NCI-H2196 treated with DMSO at 0.1 percent for 48 hours (cell line): ENCODE results near the gene MYL3.
"Not testable (repeated sequence)": the region's sequence is repeated elsewhere in the genome, so short reads cannot be mapped to it uniquely, and the experiment has no call there.

ENCODE experiments used
- DNase-seq: peaks from one replicate; lab custom pipeline; 2025; ENCODE audit not compliant: unreplicated experiment; lab: John Stamatoyannopoulos, UW

MYL3 gene

DNA sequence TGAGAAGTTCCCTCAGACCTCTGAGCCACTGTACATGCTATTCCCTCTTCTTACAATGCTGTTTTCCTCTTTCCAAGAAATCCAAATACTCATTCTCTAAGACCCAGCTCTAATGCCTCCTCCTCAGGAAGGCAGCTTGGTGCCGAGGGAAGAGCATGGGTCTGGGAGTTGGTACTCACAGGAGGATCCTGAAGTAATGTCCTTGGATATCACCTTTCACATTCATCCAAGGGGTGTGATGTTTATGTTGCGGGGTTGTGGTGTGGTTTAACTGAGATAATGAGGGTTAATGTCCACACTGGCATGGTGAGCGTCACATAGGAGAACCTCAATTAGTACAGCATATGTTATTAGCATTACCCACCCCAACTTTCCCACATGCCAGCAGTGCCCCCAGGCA is 31.9 kb downstream of the MYL3 start:
- DNase-seq, result no peak

DNA sequence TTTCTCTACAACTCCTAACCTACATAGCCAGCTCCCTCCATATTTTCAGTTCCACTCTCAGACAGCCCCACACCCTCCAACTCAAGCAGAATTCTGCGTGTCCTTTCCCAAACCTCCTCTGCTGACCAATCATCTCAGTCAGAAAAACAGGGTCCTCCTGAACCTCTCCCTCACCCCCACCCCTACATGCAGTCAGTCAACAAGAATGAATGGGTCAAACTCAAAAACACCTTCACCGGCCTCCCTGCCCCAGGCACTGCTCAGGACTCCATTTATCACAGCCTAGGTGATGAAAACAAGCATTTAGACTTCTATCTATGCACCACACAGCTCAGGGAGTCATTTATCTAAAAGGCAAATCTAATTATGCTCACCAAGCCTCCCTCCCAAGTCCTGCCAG is 32.4 kb downstream of the MYL3 start:
- DNase-seq, result no peak

DNA sequence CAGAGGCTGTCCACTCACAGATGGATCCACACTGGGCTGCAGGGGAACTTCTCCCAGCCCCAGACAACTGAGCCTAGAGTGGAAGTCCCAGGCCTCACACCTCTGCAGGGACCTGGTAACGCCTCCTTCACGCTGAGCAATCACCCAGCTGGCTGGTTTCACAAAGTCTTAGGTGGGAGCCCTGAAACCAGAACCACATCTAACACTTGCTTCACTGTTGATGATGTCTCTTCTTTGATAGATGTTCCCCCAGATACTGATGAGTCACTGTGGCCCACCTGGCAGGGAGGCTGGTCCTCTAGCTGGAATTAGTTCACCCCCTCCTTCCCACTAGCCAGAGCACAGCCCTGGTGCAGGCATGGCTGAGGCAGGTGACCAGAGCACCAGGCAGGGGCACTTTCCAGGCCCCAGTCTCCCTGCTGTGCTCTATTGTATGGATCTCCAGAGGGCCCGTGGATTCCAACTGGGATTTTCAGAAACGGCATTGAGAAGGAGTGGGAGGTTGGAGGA is 33.5 kb downstream of the MYL3 start:
- DNase-seq, result no peak

DNA sequence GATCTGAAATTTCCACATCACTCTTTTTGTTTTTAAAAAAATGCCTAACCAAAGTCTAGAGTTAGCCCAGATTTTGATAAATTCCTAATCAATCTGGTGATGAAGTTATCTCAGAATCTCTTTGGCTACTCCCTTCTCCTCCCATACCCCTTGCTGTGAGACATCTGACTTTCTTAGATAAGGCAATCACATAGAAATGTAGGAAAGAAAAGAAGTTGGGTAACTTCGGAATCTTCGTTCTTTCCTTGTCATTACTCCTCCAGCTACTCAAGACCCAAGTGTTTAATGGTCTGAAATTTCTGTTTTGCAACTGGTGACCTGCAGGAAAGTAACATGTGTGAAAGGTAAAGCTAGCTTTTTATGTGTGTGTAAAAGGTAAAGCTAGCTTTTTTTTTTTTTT is 37.8 kb downstream of the MYL3 start:
- DNase-seq, result no peak

DNA sequence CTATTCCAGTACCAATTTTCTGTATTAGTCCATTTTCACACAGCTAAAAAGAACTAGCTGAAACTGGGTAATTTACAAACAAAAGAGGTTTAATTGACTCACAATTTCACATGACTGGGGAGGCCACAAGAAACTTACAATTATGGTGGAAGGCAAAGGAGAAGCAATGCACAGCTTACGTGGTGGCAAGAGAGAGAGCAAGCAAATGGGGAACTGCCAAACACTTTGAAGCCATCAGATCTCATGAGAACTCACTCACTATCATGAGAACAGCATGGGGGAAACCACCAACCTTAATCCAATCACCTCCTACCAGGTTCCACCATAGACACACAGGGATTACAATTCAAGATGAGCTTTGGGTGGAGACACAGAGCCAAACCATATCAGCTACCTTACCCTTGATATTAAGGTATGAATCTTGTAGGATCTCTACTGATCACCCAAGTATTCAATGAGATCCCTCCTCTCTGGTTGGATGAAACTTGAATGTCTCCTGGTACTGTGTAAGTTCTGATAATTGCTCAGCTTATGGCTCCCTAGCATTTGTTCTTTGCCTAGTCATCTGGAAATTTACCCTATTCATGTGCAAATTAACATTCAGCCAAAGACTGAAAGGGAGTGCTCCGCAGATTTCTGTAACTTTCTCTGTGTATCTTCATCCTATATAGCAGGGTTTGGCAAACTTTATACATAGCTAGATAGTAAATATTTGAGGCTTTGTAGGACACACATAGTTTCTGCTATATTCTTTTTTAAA is 38.9 kb downstream of the MYL3 start:
- DNase-seq, result no peak

DNA sequence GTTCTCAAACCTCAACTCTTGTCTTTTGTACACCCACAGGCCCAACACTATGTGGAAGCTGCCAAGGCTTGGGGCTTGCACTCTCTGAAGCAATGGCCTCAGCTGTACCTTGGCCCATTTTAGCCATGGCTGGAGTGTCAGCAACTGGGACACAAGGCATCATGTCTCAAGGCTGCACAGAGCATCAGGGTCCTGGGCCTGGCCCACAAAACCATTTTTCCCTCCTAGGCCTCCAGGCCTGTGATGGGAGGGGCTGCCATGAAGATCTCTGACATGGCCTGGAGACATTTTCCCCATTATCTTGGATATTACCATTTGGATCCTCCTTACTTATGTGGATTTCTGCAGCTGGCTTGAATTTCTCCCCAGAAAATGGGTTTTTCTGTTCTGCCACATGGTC is 39.9 kb downstream of the MYL3 start:
- DNase-seq, result not testable (repeated sequence)

DNA sequence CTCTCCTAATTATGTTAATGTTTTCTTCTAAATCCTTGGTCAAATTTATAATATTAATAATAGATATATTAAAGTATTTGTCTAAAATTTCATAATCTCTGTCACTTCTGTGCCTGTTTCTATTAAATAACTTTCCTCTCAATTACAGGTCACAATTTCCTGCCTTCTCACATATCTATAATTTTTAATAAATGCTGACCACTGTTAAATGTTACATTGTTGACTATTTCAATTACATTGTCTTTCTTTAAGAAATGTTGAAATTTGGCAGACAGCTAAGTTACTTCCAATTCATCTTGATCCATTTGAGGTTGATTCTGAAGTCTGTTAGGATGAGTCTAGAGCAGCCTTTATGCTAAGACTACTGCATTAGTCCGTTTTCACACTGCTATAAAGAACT is 41.7 kb downstream of the MYL3 start:
- no peak for DNase-seq

DNA sequence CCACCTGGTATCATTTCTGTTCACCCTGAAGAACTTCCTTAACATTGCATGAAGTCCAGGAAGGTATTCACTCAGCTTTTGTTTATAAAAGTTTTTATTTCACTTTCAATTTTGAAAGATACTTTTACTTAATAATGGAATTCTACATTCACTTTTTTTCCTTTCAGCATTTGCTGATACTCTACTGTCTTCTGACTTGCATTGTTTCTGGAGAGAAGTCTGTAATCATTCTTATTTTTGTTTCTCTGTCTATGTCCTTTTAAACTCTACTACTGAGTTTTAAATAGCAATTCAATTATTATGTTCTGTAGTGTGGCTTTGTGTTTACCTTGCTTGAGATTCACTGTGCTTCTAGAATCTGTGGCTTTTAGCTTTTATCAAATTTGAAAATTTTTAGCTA is 42.4 kb downstream of the MYL3 start:
- no peak for DNase-seq

DNA sequence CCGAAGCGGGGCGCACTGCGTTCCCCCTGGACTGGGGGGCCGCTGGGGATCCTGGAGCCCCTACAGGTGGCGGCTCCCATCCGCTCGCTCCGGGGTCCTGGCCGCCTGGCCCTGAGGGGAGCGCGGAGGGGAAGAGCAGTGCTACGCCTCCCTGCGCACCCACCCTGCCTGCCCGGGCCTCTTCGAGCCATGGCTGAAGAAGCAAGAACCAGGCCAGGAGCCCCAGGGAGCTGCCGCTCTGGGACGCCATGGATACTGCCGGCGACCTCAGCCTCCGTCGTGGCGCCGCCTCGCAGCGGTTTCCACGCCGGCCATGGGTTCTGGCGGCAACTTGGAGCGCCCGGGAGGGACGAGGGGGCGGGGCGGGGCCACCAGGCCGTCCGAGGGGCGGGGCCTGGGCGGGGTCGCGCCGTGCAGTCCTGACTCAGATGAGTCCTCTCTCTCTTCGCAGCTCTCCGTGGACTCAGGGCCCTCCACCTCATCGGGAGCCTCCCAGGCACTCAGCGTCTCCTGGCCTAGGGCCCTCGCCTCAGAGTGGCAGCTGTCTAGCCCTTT is 50.9 kb downstream of the MYL3 start:
- no peak for DNase-seq

DNA sequence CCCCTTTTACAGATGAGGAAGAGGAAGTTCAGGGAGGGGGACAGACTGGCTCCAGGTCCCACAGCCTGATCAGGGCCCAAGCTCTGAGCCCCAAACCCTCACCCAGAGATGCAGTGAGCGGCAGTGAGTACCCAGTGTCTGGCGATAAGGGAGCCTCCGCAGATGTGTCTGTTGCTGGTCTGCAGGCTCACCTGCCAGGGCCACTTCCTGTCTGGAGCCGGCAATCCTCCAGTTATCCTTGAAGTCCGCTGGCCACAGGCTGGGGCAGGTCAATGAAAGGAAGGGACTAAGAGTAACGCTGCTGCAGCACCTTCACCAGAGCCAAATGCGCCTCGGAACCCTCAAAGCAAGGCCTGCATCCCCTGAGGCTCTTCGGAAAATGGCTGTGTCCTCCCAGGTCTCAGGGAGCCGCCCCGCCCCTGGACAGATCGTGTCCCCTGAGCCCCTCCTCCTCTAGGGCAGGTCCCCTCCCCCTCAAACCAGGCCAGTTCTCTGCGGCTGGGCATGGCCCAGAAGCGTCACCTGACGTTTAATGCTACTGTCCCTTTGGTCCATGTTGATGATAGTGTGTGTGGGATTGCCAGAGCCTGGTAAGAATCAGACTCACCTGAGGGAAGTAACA is 51.5 kb downstream of the MYL3 start:
- DNase-seq, result no peak

DNA sequence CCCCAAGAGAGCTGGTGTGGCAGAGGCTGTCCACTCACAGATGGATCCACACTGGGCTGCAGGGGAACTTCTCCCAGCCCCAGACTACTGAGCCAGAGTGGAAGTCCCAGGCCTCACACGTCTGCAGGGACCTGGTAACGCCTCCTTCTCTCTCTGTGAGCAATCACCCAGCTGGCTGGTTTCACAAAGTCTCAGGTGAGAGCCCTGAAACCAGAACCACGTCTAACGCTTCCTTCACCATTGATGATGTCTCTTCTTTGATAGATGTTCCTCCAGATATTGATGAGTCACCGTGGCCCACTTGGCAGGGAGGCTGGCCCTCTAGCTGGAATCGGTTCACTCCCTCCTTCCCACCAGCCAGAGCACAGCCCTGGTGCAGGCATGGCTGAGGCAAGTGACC is 54.5 kb downstream of the MYL3 start:
- DNase-seq, result not testable (repeated sequence)
